ENCODE measurements around the gene TLE7.

TLE7 gene

DNA sequence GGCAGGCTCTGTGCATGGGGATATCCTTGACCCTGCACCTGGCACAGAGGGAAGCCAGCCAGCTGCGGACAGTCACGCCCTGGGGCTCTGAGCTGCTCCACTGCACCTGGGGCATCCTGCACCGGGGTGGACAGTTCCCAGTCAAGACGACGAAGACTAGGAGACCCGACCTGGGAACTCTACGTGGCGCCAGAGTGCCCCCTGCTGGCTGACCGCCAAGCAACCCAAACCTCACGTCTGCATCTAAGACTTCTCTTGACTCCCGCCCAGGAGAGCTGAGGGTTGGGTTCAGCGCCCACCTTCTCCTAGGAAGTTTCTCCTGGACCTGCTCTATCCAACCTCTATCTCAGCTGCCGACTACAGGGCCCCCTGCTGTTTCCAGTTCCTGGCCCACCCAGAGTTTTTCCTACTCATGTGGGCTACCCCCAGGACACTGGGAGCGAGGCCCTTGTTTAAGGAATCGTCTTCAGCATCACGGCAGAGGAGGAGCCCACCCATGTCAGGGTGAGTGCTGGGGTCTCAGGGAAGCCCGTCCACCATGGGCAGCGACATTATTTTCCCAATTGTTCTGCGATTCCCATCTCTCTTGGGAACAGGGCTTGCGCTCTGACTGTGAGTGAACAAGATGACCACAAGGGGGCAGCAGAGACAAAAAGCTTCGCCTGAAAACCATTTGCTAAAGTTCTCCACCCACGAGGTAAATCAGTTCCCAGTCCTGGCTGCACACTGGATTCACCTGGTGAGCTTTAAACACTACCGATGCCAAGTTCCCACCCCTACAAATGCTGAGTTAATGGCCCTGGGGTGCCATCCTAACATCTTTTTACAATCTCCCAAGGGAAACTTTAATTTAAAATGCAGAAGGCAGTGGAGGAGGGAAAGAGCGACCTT, 29.3 kb downstream of the TLE7 start:
- peak; percentile 62 for DNase-seq (ENCODE audit: low read depth)

DNA sequence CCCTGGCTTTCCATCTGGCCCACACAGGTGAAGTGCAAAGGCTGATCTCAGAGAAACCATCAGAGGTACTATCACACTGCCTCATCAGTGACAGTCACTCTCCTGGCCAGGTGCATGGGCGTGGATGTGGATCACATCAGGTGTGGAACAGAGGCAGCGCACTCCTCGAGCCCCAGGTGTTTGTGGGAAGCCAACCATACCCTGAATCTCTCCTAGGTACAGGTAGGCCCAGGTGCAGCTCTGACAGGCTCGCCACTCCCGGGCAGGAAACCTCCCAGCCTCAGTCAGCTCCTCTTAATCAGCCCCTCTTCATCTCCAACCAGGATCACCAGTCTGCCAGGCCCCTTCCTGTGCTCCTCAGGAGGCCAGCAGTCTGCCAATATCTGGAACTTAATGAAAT, 31.7 kb downstream of the TLE7 start:
- no peak for DNase-seq (ENCODE audit: low read depth)

DNA sequence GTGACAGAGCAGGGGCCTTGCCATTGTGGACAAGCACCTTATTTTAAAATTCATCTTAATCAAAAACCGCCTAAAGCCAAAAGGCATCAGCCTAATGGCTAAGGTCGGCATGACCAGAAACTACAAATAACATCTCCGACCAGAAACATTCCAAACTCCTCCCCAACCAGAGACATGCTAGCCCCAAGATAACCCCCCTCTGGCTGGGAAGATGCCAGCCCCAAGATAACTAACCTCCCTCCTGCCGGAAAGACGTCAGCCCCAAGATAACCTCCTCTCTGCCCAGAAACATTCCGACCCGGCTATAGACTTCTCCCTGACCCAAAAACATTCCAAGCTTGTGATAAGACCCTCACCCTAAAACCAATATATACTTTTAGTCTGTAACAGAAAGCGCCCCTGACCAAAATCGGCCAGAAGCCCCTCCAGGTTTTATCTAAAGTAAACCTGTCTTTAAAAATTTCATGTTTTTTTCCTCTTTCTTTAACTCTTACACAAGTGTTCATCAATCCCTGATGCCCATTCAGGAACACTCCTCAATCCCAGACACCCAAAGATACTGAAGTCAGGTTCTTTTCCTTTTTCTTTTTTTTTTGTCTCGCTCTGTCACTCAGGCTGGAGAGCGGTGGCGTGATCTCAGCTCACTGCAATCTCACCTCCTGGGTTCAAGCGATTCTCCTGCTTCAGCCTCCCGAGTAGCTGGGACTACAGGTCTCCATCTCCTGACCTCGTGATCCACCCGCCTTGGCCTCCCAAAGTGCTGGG, 32.7 kb downstream of the TLE7 start:
- DNase-seq (ENCODE audit: low read depth) = no peak

DNA sequence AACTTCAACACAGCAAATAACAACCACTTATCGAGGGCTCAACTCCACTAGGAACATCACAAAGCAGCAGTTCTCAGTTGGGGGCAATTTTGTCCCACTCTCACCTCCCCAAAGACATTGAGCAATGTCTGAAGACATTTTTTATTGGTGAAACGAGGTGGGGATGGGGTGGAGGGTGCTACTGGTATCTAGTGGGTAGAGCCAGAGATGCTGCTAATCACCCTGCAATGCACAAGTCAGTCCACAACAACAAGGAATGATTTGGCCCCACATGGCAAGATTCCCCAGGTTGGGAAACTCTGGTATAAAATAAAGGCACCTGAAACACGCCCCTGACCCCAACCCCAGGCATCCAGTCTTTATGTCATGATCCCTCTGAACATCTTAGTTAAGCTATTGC, 33.3 kb downstream of the TLE7 start:
- DNase-seq (ENCODE audit: low read depth) = no peak

DNA sequence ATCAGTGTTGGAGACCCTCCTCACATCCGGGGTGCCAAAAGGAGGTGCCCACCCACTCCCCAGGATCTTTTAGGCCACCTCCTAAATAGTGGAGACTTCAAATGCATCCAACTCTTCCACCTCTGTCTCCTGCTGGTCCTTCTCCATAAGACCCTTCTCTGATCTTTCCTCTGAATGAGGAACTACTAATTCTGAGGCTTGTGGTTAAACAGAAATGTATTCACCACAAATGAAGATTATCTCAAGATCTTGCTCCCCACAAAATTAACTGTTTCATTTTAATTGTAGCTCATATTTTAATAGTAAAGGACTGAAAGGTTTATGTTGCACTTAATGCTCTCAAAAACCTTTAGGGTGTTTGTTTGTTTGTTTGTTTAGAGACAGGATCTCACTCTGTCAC, 34.1 kb downstream of the TLE7 start:
- DNase-seq (ENCODE audit: low read depth) = no peak

DNA sequence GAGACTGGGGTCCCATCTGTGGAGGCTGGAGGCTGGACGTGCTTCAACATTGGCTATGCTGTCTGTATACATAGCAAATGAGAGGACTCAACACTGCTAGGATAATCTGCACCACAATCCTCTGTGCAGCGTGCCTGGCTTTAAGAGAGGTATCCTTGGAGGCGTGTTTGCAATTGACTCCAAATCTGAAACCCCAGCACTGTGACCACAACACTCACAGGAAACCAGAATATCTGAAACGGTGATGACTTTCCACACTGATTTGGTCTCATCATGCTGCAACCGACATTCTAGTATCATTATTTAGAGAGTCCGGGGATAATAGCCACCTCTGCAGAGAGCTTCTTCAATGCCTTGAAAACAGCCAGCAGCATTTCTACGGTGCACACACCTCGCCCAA, 35.1 kb downstream of the TLE7 start:
- DNase-seq (ENCODE audit: low read depth) = no peak

DNA sequence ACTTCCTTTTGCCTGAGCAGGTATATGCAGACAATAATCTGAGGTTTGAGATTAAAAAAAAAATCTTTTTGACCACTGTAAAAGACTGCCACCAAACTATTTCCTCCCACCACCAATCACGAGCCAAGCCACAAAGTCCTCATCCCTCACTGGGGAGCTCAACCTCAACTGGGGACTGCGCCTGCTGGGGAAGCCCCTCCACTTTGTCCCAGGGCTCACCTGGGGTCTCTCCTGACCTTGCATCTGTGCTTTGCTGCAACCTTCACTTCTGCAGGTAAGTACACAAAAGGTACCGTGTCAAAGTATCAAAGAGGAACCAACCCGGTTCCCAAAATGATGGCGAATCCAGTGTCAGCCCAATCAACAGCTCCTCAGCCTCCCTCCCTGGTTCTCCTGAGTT, 35.5 kb downstream of the TLE7 start:
- DNase-seq (ENCODE audit: low read depth) = no peak

DNA sequence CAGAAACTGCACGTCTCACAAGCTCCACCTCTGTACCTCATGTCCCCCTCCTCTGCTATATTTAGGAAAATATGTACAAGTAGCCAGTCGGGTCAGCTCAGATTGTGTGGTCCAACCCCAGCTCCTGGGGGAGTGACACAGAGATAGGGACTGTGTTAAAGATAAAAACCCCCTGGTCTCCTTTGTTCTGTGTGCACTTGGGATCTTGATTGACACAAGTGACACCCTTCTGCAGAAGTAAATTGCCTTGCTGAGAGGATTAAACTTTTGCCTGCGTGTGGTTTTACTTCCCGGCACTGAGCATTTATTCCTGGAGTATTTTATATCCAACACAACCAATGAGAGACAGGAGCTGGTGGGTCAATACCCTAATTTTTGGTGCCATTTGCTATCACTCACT, 37.5 kb downstream of the TLE7 start:
- no peak for DNase-seq (ENCODE audit: low read depth)

DNA sequence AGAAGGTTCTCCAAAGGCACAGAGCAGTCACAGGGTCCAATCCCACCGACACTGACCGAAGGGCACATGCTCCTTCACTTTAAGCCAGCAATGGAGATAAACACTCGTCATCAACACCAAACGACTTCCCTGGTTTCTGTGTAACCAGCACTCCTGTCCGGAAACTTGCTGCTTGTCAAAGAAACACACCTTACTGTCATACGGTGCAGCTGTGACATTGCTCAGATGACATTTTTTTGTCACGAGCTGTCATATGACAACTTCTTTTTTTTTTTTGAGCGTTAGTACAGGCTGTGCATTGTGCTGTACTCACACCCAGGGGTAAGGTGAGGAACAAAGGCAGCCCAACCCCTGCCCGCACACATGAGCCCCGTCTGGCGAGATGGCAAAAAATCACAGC, 39.2 kb downstream of the TLE7 start:
- no peak for DNase-seq (ENCODE audit: low read depth)

DNA sequence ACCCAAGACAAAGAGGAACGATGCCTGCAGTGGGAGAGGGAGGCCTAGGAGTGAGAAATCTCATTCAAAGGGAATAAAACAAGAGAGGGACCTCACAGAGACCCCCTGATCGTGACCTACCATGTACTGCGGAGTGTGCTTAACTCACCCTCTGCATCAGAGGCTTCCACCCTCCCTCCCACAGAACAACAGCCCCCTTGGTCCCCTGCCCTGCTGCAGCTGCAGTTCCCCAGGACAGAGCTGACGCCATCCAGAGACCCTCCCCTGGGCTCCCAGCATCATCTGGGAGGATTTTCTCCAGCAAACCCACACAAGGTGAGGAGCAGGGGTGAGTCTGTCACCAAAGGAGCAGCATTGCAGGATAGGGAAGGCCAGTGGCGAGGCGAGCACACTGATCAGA, 39.8 kb downstream of the TLE7 start:
- no peak for DNase-seq (ENCODE audit: low read depth)

DNA sequence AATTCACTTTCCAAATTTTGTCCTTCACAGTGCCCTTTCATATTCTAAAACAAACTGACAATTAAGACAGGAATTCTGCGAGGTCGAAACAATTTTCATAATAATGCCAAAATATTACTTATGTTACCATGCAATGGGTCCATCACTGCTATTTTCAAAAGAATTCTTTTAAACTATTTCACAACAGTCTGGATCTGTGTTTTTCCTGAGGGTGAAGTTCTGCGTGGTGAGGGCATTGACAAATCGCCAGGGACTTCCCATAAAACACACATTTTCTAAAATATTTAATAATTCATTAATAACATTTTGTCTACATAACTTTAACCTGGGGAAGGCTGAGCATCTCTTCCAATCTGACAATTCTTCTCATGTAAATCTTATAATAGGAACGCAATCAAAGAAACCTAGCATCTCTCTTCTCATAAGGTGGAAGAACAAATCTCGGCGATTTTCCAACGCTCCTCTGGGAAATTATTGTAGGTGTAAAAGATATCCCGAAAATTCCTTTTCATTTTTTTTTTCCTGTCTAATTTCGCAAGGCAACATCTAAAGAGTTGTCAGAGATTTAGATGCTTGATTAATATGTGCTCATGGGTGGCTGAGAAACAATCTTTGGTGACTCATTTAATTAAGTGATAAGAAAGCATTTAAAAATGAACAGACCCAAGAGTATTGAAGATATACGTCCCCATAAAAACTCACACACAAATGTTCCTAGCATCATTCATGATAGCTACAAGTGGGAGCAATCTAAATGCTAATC, 41.9 kb downstream of the TLE7 start:
- DNase-seq (ENCODE audit: low read depth) = no peak

DNA sequence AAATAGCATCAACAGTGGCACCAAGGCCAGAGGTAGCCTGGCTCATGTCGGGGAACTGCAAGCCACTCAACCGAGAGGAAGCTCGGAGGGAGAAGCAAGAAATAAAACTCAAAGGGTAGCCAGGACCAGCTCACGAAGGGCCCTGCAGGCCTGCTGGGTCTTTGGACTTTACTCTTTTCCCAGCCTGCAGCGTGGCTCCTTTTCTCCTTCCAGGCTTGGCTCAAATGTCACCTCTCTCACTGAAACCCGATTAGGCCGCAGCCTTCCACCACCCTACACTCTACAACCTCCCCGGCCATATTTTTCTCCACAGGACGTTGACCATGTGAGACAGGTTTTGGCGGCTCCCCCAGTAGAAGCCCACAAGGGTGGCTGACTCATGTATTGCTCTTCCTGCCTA, 45.3 kb downstream of the TLE7 start:
- no peak for DNase-seq (ENCODE audit: low read depth)

DNA sequence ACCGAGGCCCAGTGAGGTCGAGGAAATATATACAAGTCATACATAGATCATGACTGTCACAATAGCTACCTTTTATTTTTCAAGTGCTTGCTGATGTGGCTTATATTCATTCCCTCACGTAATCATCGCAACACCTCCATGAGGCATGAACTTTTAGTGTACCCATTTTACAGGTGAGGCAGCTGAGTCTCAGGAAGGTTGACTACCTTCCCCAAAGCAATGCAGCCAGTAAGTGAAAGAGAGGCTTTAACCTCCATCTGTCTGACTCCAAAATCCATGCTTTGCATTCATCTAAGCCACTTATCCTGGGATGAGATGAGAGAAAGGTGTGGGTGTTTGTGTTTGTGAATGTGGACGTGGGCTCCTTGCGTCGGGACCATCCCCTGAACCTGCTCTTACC, 52.5 kb downstream of the TLE7 start:
- DNase-seq (ENCODE audit: low read depth) = no peak

DNA sequence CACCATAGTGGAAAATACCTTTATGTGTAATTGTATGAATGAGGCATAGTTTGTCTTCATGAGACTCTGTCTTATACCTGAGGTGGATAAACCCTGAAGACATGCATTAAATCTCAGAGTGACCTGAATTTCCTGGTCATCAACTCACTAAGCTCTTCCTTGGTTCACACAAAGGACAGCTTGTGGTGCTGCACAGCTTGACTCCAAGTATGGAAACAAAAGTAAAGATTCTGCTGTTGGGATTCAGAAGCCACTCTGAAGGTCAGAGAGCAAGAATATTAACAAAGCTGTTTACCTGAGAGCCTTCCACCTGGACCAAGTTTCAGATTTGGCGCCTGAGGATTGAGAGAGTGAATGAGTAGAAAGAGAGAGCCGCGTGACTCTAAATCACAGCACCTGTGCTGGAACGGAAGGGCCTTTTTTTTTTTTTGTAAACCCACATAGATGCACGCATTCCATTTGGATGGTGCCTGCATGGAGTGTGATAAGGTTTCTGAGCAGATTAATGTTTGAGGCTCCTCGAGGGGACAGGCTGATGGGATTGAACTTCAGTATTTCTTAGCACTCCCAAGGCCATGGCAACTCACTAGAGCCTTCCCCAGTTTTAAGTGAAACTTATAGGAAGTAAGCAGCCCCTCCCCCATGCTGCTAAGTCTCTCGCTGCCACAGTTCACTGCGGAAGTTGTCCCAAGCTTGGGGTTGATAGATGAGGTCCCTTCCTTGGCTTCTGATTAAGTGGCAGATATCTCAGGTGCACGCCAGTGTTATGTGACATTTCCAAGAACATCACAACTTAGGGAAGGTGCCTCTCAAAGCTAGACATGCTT, 54.6 kb downstream of the TLE7 start:
- DNase-seq (ENCODE audit: low read depth) = no peak

DNA sequence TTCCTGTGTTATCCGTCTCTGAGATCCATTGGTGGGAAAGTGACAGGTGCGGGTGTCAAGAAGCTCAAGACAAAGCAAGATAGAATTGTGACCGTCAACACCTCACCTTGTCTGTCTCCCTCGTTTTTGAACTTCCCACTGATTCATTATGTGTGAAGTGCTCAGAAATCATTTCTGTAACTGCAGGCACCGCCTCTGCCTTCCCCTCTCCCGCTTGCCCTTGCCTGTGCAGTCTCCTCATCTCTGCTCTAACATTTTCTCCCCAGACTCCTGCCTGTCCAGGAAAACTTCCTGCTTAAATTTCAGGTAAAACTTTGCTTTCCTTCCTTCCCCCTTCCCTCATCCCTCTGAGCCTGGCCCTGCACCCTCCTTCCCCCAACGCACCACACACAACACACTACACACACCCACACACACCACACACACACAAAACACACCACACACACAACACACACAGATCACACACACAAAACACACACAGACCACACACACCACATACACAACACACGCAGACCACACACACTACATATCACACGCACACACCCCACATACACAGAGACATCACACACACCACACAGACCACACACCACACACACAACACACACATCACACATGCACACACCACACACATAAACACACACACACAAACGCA, 57.7 kb downstream of the TLE7 start:
- no peak for DNase-seq (ENCODE audit: low read depth)

DNA sequence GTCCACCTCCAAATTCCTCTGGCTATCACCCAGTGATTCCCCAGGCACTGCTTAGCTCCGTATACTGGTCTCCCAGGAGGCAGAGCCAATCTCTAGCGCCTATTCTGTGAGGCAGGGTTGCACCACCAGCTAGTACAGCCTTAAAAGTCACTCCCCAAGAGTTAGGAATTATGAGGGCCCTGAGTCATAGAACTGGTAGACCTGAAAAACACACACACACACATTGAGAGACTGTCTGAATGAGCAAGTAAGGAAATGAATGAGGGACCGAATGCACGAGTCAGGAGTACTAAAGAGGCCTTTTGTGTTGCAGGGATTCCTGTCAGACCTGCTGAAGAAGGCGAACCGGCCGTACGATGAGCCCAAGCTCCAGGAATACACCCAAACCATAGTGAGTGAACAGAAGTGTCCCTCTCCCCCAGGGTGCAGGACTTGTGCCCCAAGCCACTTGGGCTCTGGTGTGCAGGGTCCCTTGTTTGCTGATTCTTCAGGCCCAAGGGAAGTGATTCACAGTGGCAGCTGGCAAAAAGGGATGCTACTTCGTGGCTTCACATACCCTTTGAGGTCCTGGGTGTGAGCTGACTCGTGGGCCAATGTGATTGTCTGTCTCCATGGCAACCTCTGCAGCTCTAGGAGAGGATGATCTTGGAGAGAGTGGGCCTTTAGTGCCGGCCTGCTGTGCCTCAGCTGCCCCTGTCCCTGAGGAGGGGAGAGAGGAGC, 58.6 kb downstream of the TLE7 start:
- no peak for DNase-seq (ENCODE audit: low read depth)

DNA sequence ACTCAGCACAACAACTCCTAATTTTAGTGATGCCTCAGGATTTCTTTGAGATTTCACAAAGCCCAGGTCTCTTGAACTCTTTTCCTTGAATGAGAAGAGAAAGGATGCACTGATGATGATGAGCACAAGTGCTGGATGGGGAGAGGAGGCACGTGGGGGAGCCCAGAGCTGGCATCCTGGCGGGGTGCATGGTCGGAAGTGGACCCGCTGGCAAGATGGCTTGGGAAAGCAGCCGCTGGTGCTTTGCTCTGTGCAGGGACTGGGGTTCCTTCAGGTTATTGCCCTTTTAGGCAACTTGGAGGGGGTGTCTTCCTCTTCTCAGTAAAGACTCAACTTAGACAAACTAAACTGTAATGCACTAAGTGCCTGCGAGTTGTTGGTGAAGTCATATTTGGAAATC, 61.0 kb downstream of the TLE7 start:
- no peak for DNase-seq (ENCODE audit: low read depth)
